Psoas muscle (tissue), 8 donors: ENCODE measurements around the gene C20orf144. TPM values are rescaled to one million over a fixed set of nuclear protein-coding genes. Genes with fewer than 3 reads are reported as not detected.

ENCODE experiments used
- ATAC-seq, 4 donors: fragments of 200-7000 bp; cut with Tn5 transposase; one replicate each; pipeline ENCODE4 v1.9.1; 2020; ENCODE audit warnings: moderate library complexity in 3 of 4, mild to moderate bottlenecking in 2 of 4
- DNase-seq, 2 donors: peaks; one replicate each; pipeline ENCODE4 v3.0.0-alpha.2; 2020
- H3K27ac ChIP-seq: fragments of 200-600 bp; one replicate; pipeline ENCODE4 v1.8.0; 2022
- H3K27me3 ChIP-seq, 3 donors: fragments of 200-600 bp in 1 of 3; one replicate each; pipeline versions ENCODE4 v1.6.1 to v1.8.0; 2013 to 2022; ENCODE audit warnings: low read length in 2 of 3, mild to moderate bottlenecking in 2 of 3, moderate library complexity in 1 of 3; ENCODE audit not compliant: insufficient read depth in 3 of 3
- H3K36me3 ChIP-seq, 2 donors: fragments of 200-600 bp in 1 of 2; one replicate each; pipeline versions ENCODE4 v1.6.1 to v1.8.0; 2013 to 2022; ENCODE audit warnings: low read depth in 1 of 2, mild to moderate bottlenecking in 1 of 2, moderate library complexity in 1 of 2; ENCODE audit not compliant: insufficient read depth in 1 of 2
- H3K4me1 ChIP-seq: fragments of 200-600 bp; one replicate; pipeline ENCODE4 v1.8.0; 2022
- H3K4me3 ChIP-seq: fragments of 200-600 bp; one replicate; pipeline ENCODE4 v1.8.0; 2022; ENCODE audit warnings: mild to moderate bottlenecking
- H3K9me3 ChIP-seq: fragments of 200-600 bp; one replicate; pipeline ENCODE4 v1.8.0; 2022
- CTCF ChIP-seq: fragments of 200-600 bp; IDR thresholded peaks from one replicate; pipeline ENCODE4 v1.8.0; 2022; ENCODE audit warnings: antibody characterized with exemption
- WGBS, 3 donors: extraction: QIAGEN DNeasy Blood & Tissue Kit; methylation state at CpG; one replicate each; pipeline versions ENCODE4 v1.1.6 to v1.1.7; 2013; 5-methylcytosine and 5-hydroxymethylcytosine counted together
- intact Hi-C, 2 donors: fragments of 100-400 bp; cut with DNase I; formaldehyde crosslinking; loops; one replicate each; pipeline versions ENCODE4 v1.11.0 to v1.14.2; 2022
- polyA plus RNA-seq, 3 donors: library from polyadenylated mRNA; stranded (reverse); fragments of 200-250 nt; gene quantifications; one replicate each; pipeline ENCODE4 v1.2.3, GENCODE V29; 2013
- total RNA-seq, 4 donors: library from RNA; stranded (reverse); fragmentation: NEBNext Ultra II Directional in 2 of 4; extraction: Animal tissue kit (Norgen Biotek cat#: 25700) in 2 of 4; gene quantifications; one replicate each; pipeline versions ENCODE4 v1.2.1 to v1.2.4, GENCODE V29; 2021 to 2023
- donor health status: healthy with polysubstance abuse.
- donor health status: DM: no; HTN: no; CAD: no; lungs with moderate emphysema.
- donor health status: Bipolar disorder and iron deficiency.
- donor health status: healthy.
- donor health status: DM: yes; HTN: yes; CAD: no.
- donor health status: DM: no; HTN: no; CAD: no.
- donor health status: DM: no; HTN: no; CAD: no.
- donor health status: DM: yes; HTN: yes; CAD: no.

C20orf144 gene
- total and polyA plus RNA-seq, 7 donors = 0.05 to 0.08 TPM; not detected in 5

- intact Hi-C loops = loop anchor here (5.0 kb wide), 3 partner anchors 205 to 265 kb away; partner anchors contain the start of gene CDK5RAP1 (in 1 of the 2)
- H3K36me3 ChIP-seq = peaks cover 0 to 38% of the 10 kb centered on the region in 2 donors
- H3K27ac ChIP-seq = peak overlapping the region; percentile 75
- no peaks in the 10 kb centered on the region for H3K9me3 ChIP-seq
- peaks cover 42% of the 10 kb centered on the region for H3K4me1 ChIP-seq
- ATAC-seq (peak; percentile 23 to 62 (median 50)), DNase-seq (peak; percentile 54 to 83)
- peak overlapping the region; percentile 73 for H3K4me3 ChIP-seq
- no peak for TF ChIP-seq CTCF
- H3K27me3 ChIP-seq = no peaks in the 10 kb centered on the region
- WGBS, 3 donors = 1 to 35% (median 2%) methylated on average over 30 to 55 of the region's 55 CpGs
Observed at GRCh38 chr20:33667245-33667675, 5.1 kb downstream of the C20orf144 start.

- WGBS, 3 donors = 4 to 21% (median 5%) methylated on average over 31 to 47 of the region's 47 CpGs
- Histone ChIP-seq H3K36me3 (peaks cover 0 to 43% of the 10 kb centered on the region in 2 donors), H3K9me3 (no peaks in the 10 kb centered on the region), H3K27me3 (no peaks in the 10 kb centered on the region), H3K27ac (peak overlapping the region; percentile 75), H3K4me3 (peak overlapping the region; percentile 73), H3K4me1 (peaks cover 44% of the 10 kb centered on the region)
- peak; percentile 77 to 84 (median 81) for ATAC-seq
- peak; percentile 80 to 90 for DNase-seq
- TF ChIP-seq CTCF = peak; percentile 90
- intact Hi-C loops = loop anchor here (5.0 kb wide), 3 partner anchors 206 to 266 kb away; partner anchors contain the start of gene CDK5RAP1 (in 1 of the 2)
Observed at GRCh38 chr20:33667676-33668465, 5.7 kb downstream of the C20orf144 start.

GRCh38 chr20:33668466-33669155, 6.5 kb downstream of the C20orf144 start:
- H3K27me3 ChIP-seq = no peaks in the 10 kb centered on the region
- no peaks in the 10 kb centered on the region for H3K9me3 ChIP-seq
- peak overlapping the region; percentile 73 for H3K4me3 ChIP-seq
- H3K36me3 ChIP-seq = peaks cover 0 to 43% of the 10 kb centered on the region in 2 donors
- 83 to 94% (median 87%) methylated on average over 13 of the region's 13 CpGs for WGBS, 3 donors
- DNase-seq = no peak
- H3K27ac ChIP-seq = peak overlapping the region; percentile 75
- no peak for TF ChIP-seq CTCF
- intact Hi-C loops = loop anchor here (5.0 kb wide), 3 partner anchors 206 to 266 kb away; partner anchors contain the start of gene CDK5RAP1 (in 1 of the 2)
- no peak for ATAC-seq
- peaks cover 38% of the 10 kb centered on the region for H3K4me1 ChIP-seq

- H3K4me3 ChIP-seq = no peak overlapping the region
- no peak overlapping the region for H3K27ac ChIP-seq
- peaks cover 0 to 43% of the 10 kb centered on the region in 2 donors for H3K36me3 ChIP-seq
- intact Hi-C loops = loop anchor here (5.0 kb wide), 3 partner anchors 207 to 267 kb away; partner anchors contain the start of gene CDK5RAP1 (in 1 of the 2)
- DNase-seq = no peak
- H3K27me3 ChIP-seq = no peaks in the 10 kb centered on the region
- H3K9me3 ChIP-seq = no peaks in the 10 kb centered on the region
- no peak for TF ChIP-seq CTCF
- peaks cover 34% of the 10 kb centered on the region for H3K4me1 ChIP-seq
- WGBS, 3 donors = 89 to 95% (median 93%) methylated on average over 5 of the region's 5 CpGs
- ATAC-seq = no peak
Observed at GRCh38 chr20:33669224-33669623, 7.1 kb downstream of the C20orf144 start.
